ENCODE measurements around the gene IFITM10. TPM values are rescaled to one million over a fixed set of nuclear protein-coding genes. Genes with fewer than 3 reads are reported as not detected.

IFITM10 gene
- total RNA-seq, 2 experiments from 2014 or later, result 0.22 to 0.31 TPM

DNA sequence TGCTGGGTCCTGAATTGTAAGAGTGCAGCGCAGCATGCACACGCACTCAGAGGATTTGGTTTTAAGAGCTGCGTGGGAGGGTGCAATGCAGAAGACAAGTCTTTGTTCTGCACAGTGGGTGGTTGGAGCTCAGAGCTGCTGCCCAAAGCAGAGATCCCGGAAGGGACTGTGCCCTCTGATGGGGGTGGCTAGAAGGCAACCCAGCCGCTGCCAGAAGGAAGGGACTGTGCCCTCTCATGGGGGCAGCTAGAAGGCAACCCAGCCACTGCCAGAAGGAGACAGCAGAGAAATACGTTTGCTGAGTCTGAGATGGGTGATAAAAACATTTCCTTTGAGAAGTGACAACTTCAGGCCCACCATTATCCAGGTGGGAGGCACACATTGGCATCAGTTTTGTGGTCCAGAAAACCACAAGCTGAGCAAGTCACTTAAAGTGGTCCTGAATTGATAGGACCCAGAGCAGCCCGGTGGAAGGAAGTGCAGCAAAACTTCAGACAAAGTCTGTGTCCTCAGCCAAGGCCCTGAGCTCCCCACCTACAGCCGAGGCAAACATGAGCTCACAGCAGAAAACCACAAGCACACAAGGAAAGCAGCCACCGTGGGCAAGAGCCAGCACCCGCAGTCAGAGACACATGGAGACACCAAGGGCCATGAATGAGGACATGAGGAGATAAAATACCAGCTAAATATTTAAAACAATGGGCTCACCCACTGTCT is 49.1 kb downstream of the IFITM10 start:
- Mint-ChIP-seq H3K27ac (no peak overlapping the region), H3K4me3 (no peak overlapping the region), H3K36me3 (ENCODE audit: low read depth) (no peaks in the 10 kb centered on the region), H3K9me3 (peaks cover 11% of the 10 kb centered on the region), H3K27me3 (ENCODE audit: low read depth) (no peaks in the 10 kb centered on the region), H3K4me1 (ENCODE audit: low read depth) (peaks cover 12% of the 10 kb centered on the region)
- CTCF ChIA-PET, result interaction anchor here (0.7 to 1.8 kb wide), 7 partner anchors 10 to 134 kb away, joined by 3 to 12 read pairs (median 4); partner anchors contain the start of gene SYT8
- DNase-seq, result no peak
- intact Hi-C loops (cut with micrococcal nuclease), result no loop called here

DNA sequence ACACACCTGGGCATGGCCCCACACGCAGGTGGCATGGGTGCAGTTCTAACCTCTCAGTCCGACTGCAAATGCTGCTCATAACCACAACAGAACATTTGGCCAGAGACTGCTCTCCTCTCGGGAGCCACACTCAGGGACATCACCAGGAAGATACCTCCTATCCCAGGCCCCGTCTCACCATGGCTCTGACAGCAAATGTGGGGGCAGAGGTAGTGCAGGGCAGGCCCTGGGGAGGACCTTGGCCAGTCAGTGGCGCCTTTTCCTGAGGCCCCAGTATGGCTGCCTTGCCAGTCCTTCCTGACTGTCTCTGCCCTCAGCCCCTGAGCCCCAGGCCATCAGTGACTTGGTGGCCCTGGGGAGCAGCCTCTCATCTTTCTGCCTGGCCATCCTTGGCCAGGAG is 50.6 kb downstream of the IFITM10 start:
- Mint-ChIP-seq H3K27me3 (ENCODE audit: low read depth) (no peaks in the 10 kb centered on the region), H3K36me3 (ENCODE audit: low read depth) (no peaks in the 10 kb centered on the region), H3K4me3 (no peak overlapping the region), H3K4me1 (ENCODE audit: low read depth) (peaks cover 12% of the 10 kb centered on the region), H3K27ac (no peak overlapping the region), H3K9me3 (peaks cover 11% of the 10 kb centered on the region)
- CTCF ChIA-PET, result interaction anchor here (2.7 kb wide), 1 partner anchor 133 kb away, joined by 10 read pairs; no protein-coding TSS in a partner anchor
- DNase-seq, result no peak
- intact Hi-C loops (cut with micrococcal nuclease), result loop anchor here (10.0 kb wide), 1 partner anchor 55 kb away; the partner anchor contains the start of gene IFITM10

DNA sequence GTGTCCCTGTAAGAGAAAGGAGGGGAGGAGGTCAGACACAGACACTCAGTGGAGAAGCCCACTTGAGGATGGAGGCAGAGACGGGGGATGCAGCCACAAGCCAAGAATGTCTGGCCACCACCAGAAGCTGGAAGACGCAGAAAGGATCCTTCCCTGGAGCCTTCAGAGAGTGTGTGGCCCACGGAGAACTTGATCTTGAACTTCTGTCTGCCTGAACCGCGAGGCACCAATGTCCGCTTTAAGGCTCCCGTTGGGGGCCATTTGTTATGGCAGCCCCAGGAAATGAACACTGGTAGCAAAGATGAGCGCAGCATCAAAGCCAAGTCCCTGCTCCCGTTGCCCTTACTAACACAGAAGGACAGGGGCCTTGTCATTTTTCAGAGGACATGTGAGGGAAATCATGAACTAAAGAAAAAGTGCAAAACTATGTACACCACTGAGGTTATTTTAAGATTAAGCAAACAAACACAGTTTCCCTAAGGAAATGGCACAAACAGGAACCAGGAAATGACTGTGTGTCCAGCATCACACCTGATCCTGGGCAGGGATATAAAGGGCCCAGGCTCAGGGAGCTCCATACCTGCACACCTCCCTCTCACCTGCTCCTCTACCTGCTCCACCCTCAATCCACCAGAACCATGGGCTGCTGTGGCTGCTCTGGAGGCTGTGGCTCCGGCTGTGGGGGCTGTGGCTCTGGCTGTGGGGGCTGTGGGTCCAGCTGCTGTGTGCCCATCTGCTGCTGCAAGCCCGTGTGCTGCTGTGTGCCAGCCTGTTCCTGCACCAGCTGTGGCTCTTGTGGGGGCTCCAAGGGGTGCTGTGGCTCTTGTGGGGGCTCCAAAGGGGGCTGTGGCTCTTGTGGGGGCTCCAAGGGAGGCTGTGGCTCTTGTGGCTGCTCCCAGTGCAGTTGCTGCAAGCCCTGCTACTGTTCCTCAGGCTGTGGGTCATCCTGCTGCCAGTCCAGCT is 53.5 kb downstream of the IFITM10 start, which contains the start of gene KRTAP5-6:
Gene KRTAP5-6, plus strand, starts transcription at position 588 of the 963 bp plus-strand sequence. Its CDS starts 51 bp downstream, at position 639.
- H3K9me3 Mint-ChIP-seq, result peaks cover 6% of the 10 kb centered on the region
- H3K27ac Mint-ChIP-seq, result no peak within 1 kb of the TSS
- no peak for DNase-seq
- peaks cover 15% of the 10 kb centered on the region for H3K4me1 Mint-ChIP-seq (ENCODE audit: low read depth)
- intact Hi-C loops (cut with micrococcal nuclease), result loop anchor here (10.0 kb wide), 1 partner anchor 58 kb away; the partner anchor contains the start of gene IFITM10
- CTCF ChIA-PET, result interaction anchor here (1.2 to 2.7 kb wide), 2 partner anchors 44 to 136 kb away, joined by 4 to 10 read pairs; no protein-coding TSS in a partner anchor
- H3K36me3 Mint-ChIP-seq (ENCODE audit: low read depth), result no peaks in the 10 kb centered on the region
- no peaks in the 10 kb centered on the region for H3K27me3 Mint-ChIP-seq (ENCODE audit: low read depth)
- no peak within 1 kb of the TSS for H3K4me3 Mint-ChIP-seq

DNA sequence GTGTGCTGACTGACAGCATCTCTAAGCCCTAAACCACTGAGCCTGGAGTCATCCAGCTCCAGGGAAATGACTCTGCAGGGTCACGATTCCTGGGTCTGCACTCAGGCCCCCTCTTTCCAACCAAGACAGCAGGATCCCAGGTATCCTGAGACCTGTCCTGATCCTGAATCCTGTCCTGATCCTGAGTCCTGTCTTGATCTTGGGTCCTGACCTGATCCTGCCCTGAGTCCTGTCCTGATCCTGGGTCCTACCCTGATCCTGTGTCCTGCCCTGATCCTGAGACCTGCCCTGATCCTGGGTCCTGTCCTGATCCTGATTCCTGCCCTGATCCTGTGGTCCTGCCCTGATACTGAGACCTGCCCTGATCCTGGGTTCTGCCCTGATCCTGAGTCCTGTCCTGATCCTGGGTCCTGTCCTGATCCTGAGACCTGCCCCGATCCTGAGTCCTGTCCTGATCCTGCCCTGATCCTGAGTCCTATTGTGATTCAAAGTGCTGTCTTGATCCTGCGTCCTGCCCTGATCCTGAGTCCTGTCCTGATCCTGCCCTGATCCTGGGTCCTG is 54.8 kb downstream of the IFITM10 start:
- H3K9me3 Mint-ChIP-seq, result no peaks in the 10 kb centered on the region
- peaks cover 3% of the 10 kb centered on the region for H3K27me3 Mint-ChIP-seq (ENCODE audit: low read depth)
- no peaks in the 10 kb centered on the region for H3K36me3 Mint-ChIP-seq (ENCODE audit: low read depth)
- intact Hi-C loops (cut with micrococcal nuclease), result loop anchor here (10.0 kb wide), 1 partner anchor 59 kb away; the partner anchor contains the start of gene IFITM10
- H3K27ac Mint-ChIP-seq, result no peak overlapping the region
- peaks cover 6% of the 10 kb centered on the region for H3K4me1 Mint-ChIP-seq (ENCODE audit: low read depth)
- DNase-seq, result no peak
- no peak overlapping the region for H3K4me3 Mint-ChIP-seq
- CTCF ChIA-PET, result interaction anchor here (0.6 to 5.6 kb wide), 2 partner anchors 138 to 319 kb away, joined by 3 to 232 read pairs; partner anchors contain the start of gene SYT8

DNA sequence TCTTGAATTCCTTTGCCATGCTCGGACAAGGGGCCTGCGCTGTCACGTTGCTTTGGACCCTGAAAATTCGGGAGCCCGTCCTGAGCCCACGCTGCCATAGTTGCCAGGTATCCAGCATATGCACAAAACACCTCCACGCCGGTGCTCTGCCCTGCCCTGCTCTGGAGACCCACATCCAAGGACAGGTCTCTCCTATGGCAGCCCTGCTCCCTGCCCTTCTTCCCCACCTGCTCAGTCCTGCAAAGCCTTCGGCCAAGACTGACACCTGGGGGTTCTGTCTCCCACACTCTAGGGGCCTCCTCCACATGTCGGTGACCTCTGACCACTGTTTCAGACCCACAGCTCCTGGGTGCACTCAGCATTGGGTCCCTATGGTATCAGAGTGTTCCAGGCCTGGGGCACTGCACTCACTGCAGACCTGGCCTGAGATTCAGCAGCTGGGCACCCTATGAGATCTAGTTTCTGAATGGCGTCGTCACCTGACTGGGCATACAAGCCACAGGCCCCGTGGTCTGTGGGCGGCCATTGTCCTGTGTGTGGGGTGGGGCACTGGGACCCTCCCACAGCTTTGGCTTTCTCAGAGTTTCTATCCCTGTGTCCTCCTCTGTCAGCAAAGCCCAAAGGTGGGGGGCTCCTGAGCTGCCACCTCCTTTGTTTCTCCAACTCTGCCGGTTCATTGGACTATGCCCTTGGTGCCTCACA is 55.4 kb downstream of the IFITM10 start:
- Mint-ChIP-seq H3K4me3 (no peak overlapping the region), H3K9me3 (no peaks in the 10 kb centered on the region)

DNA sequence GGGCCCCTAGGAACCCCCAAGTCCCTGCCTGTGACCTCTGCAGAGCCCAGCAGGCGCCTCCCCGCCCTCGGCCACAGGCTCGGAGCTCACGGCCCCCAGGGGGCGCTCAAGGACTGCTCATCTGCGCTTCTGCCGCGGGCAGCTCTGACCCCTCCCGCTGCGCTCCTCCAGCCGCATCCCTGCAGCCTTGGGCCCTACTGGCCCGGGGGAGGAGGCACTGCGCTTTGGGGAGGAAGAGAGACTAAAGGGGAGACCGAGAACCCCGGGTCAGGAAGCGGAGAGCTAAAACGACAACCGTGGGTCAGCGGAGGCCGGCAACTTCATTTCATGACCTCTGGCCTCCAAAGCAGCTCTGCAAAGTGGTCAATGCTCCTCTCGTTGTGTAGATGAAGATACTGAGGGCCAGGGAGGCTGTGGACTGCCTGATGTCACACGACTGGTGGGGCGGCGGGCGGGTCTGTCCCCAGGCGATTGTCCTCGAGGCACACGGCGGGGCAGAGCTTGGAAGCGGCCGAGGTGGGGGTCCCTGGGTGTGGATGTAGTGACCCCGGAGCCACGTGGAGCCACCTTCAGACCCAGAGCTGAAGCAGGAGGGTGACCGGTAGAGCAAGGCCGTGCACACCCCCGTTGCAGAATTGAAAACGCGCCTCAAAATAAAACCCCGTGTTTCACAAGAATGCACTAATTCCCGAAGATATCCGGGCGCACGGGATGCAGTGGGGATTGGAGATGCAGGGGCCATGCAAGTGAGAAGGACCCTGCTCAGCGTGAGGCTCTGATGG is 56.1 kb downstream of the IFITM10 start:
- Mint-ChIP-seq H3K27me3 (ENCODE audit: low read depth) (peaks cover 9% of the 10 kb centered on the region), H3K4me1 (ENCODE audit: low read depth) (peaks cover 3% of the 10 kb centered on the region), H3K27ac (no peak overlapping the region), H3K9me3 (no peaks in the 10 kb centered on the region), H3K4me3 (no peak overlapping the region), H3K36me3 (ENCODE audit: low read depth) (no peaks in the 10 kb centered on the region)
- CTCF ChIA-PET, result interaction anchor here (0.6 to 5.6 kb wide), 53 partner anchors 11 to 460 kb away, joined by 3 to 232 read pairs (median 5); partner anchors contain the start of genes H19 and SYT8
- intact Hi-C loops (cut with micrococcal nuclease), result loop anchor here (5.0 to 10.0 kb wide), 2 partner anchors 61 to 458 kb away; partner anchors contain the start of gene IFITM10
- peak; percentile 81 for DNase-seq

More for the DNA sequence above, 55.4 kb downstream of the IFITM10 start:
- H3K27ac Mint-ChIP-seq, result no peak overlapping the region
- H3K4me1 Mint-ChIP-seq (ENCODE audit: low read depth), result peaks cover 3% of the 10 kb centered on the region
- intact Hi-C loops (cut with micrococcal nuclease), result loop anchor here (5.0 to 10.0 kb wide), 2 partner anchors 60 to 457 kb away; partner anchors contain the start of gene IFITM10
- CTCF ChIA-PET, result interaction anchor here (0.6 to 5.6 kb wide), 22 partner anchors 11 to 460 kb away, joined by 3 to 232 read pairs (median 6); partner anchors contain the start of gene SYT8
- no peak for DNase-seq
- no peaks in the 10 kb centered on the region for H3K36me3 Mint-ChIP-seq (ENCODE audit: low read depth)
- peaks cover 8% of the 10 kb centered on the region for H3K27me3 Mint-ChIP-seq (ENCODE audit: low read depth)

DNA sequence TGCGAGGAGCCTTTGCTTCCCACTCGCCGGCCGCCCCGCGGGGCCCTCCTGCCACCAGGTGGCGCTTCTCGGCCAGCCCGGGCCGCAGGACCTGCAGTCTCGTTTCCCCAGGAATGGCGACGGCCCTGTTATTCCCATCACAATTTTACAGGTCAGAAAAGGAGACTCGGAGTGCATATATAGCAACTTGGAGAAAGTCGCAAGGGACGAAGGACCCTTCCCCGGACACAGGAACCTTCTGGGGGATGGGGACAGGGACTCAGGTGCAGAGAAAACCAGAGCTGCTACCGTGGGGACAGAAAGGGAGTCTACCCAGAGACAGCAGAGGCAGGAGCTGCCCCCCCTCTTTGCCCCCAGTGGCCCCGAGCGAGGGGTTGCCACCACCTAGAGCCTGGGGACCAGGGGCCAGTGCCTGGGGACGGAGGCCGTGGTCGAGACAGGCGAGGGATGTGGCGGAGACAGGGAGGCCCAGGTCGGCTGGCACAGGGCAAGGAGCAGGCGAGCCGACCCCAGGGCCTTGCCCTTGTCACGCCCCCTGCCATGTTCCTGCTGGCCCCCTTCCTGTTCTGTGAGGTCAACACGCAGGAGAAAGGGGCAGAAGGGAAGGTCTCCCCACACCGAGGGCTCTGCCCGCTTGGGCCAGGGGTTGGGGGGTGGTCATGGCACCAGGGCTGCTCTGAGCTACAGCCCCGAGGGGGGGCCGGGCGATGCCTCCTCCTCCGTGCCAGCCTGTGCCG is 56.9 kb downstream of the IFITM10 start:
- Mint-ChIP-seq H3K36me3 (ENCODE audit: low read depth) (no peaks in the 10 kb centered on the region), H3K9me3 (no peaks in the 10 kb centered on the region), H3K4me3 (peak overlapping the region; percentile 75), H3K4me1 (ENCODE audit: low read depth) (peaks cover 3% of the 10 kb centered on the region), H3K27me3 (ENCODE audit: low read depth) (peaks cover 9% of the 10 kb centered on the region), H3K27ac (no peak overlapping the region)
- intact Hi-C loops (cut with micrococcal nuclease), result loop anchor here (1.0 to 10.0 kb wide), 4 partner anchors 41 to 459 kb away; partner anchors contain the start of gene IFITM10
- CTCF ChIA-PET, result interaction anchor here (0.6 to 5.6 kb wide), 47 partner anchors 11 to 461 kb away, joined by 3 to 232 read pairs (median 5); partner anchors contain the start of genes H19 and SYT8
- DNase-seq, result peak; percentile 76

DNA sequence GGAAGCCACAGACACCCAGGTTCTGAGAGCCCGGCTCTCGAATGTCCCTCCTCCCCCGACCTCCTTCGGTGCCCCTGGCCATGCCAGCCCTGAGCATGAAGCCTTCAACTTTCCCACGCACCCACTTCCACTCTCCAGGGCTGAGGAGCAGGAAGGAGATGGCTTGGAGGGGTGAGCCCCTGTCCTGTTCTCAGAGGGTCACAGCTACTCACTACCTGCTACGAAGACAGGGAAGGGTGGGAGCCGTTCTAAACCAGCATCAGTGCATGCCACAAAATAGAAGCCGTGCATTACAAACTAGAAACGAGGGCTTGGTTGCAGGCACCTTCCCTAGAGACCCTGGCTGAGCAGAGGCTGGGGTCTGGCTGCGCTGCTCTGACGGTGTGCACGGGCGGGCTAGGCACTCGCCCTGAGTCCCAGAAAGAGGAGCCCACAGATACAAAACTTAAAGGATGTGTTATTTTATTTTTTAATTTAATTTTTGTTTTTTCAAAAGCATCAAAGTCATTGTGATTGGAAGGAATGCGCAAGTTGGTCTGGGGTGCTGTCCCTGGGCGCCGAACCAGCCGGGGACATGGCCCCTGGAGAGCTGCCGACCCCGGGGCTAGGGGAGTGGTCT is 57.6 kb downstream of the IFITM10 start:
- Mint-ChIP-seq H3K9me3 (no peaks in the 10 kb centered on the region), H3K4me3 (peak overlapping the region; percentile 75), H3K4me1 (ENCODE audit: low read depth) (peaks cover 3% of the 10 kb centered on the region), H3K36me3 (ENCODE audit: low read depth) (no peaks in the 10 kb centered on the region), H3K27ac (no peak overlapping the region), H3K27me3 (ENCODE audit: low read depth) (peaks cover 13% of the 10 kb centered on the region)
- CTCF ChIA-PET, result interaction anchor here (1.0 to 5.6 kb wide), 21 partner anchors 10 to 458 kb away, joined by 3 to 232 read pairs (median 8); partner anchors contain the start of genes H19 and SYT8
- intact Hi-C loops (cut with micrococcal nuclease), result loop anchor here (1.0 to 10.0 kb wide), 4 partner anchors 41 to 459 kb away; partner anchors contain the start of gene IFITM10
- no peak for DNase-seq

DNA sequence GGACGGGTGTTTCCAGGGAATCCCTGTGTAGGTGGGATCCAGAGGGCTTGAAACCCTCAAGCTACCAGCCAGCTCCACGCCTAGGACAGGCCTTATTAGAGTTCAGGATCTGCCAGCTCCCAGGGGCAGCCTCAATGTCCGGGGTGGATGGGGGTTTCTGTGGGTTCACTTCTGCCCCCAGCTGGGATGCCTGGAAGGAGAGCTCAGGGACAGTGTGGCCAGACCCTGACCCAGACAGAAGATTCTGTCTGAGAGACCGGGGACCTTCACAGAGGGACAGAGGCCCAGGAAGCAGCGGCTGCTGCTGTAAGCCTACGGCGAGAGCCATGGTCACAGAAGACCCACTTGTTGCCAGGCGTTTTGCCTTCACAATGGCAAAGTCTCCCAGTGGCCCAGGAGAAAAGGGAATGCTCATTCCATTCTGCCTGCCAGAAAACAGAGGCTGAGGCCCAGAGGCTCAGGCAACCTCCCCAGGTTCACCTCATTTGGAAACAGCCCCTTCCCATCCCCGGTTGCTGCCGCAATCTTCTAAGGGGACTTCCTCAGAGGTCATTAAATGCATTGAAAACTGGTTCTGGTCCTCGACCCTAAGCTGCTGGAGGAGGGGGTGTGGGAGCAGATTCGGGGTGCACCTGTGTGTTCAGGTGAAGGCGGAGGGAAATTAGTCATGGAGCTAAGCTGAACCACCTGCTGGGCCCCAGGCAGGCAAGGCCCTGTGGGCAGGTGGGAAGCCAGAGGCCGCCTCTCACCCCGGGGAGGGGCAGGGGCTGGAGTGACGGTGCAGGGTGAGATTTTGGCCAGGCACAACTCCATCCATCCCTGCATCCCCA is 58.3 kb downstream of the IFITM10 start:
- peaks cover 13% of the 10 kb centered on the region for H3K27me3 Mint-ChIP-seq (ENCODE audit: low read depth)
- H3K27ac Mint-ChIP-seq, result no peak overlapping the region
- H3K9me3 Mint-ChIP-seq, result no peaks in the 10 kb centered on the region
- peaks cover 3% of the 10 kb centered on the region for H3K4me1 Mint-ChIP-seq (ENCODE audit: low read depth)
- DNase-seq, result no peak
- intact Hi-C loops (cut with micrococcal nuclease), result loop anchor here (5.0 to 10.0 kb wide), 2 partner anchors 63 to 460 kb away; partner anchors contain the start of gene IFITM10
- no peaks in the 10 kb centered on the region for H3K36me3 Mint-ChIP-seq (ENCODE audit: low read depth)
- no peak overlapping the region for H3K4me3 Mint-ChIP-seq
- CTCF ChIA-PET, result interaction anchor here (1.0 to 5.6 kb wide), 12 partner anchors 9 to 459 kb away, joined by 3 to 232 read pairs (median 12); partner anchors contain the start of genes H19 and SYT8

Measured in activated naive CD4-positive, alpha-beta T cell treated with anti-CD3 and anti-CD28 coated beads for 36 hours (primary cell).